GM23338 (cell line): ENCODE data around the gene ZNF287. TPM values are rescaled to one million over a fixed set of nuclear protein-coding genes. Genes with fewer than 3 reads are reported as not detected.

ENCODE experiments used
- ATAC-seq: fragments of 200-7000 bp; cut with Tn5 transposase; 3 replicates; pipeline ENCODE4 v1.9.1; 2020
- DNase-seq: peaks from one replicate; pipeline ENCODE4 v3.0.0-alpha.2; 2015; ENCODE audit warnings: low spot score
- H2AFZ ChIP-seq: fragments of 200-600 bp; sonication (generic); 2 replicates; pipeline ENCODE4 v1.8.0; 2016; ENCODE audit warnings: antibody characterized with exemption, mild to moderate bottlenecking, moderate library complexity
- H3F3A ChIP-seq: fragments of 200-600 bp; sonication (generic); replicated peaks from 2 replicates; pipeline ENCODE4 v1.8.0; 2017; ENCODE audit warnings: antibody characterized with exemption, mixed run types, low read depth
- H3K27ac ChIP-seq: fragments of 200-600 bp; sonication (generic); 2 replicates; pipeline ENCODE4 v1.6.1; 2016; ENCODE audit warnings: low read depth
- H3K27me3 ChIP-seq: fragments of 200-600 bp; sonication (generic); 2 replicates; pipeline ENCODE4 v1.8.0; 2016; ENCODE audit warnings: mild to moderate bottlenecking, mixed run types, moderate library complexity; ENCODE audit not compliant: insufficient read depth
- H3K36me3 ChIP-seq: fragments of 200-600 bp; sonication (generic); 2 replicates; pipeline ENCODE4 v1.8.0; 2016; ENCODE audit warnings: mild to moderate bottlenecking; ENCODE audit not compliant: insufficient read depth
- H3K4me1 ChIP-seq: fragments of 200-600 bp; sonication (generic); 2 replicates; pipeline ENCODE4 v1.8.0; 2016; ENCODE audit warnings: mild to moderate bottlenecking, moderate library complexity; ENCODE audit not compliant: insufficient read depth
- H3K4me2 ChIP-seq: fragments of 200-600 bp; sonication (generic); 2 replicates; pipeline ENCODE4 v1.7.1; 2017; ENCODE audit warnings: mixed run types
- H3K4me3 ChIP-seq: fragments of 200-600 bp; sonication (generic); 2 replicates; pipeline ENCODE4 v1.6.1; 2016; ENCODE audit warnings: mixed run types
- H3K79me2 ChIP-seq: fragments of 200-600 bp; sonication (generic); replicated peaks from 2 replicates; pipeline ENCODE4 v1.8.0; 2017; ENCODE audit warnings: mild to moderate bottlenecking; ENCODE audit not compliant: insufficient read depth
- H3K9me2 ChIP-seq: fragments of 200-600 bp; sonication (generic); 2 replicates; pipeline ENCODE4 v1.8.0; 2017; ENCODE audit not compliant: insufficient read depth
- H4K20me1 ChIP-seq: fragments of 200-600 bp; sonication (generic); replicated peaks from 2 replicates; pipeline ENCODE4 v1.8.0; 2017; ENCODE audit warnings: mild to moderate bottlenecking; ENCODE audit not compliant: insufficient read depth
- H3K27ac Mint-ChIP-seq: 2 replicates; pipeline ENCODE4 v1.8.0; 2020; ENCODE audit warnings: inconsistent platforms, mild to moderate bottlenecking, moderate library complexity, mixed read lengths
- H3K27me3 Mint-ChIP-seq: 3 replicates; pipeline ENCODE4 v1.8.0; 2022; ENCODE audit warnings: low read depth, mild to moderate bottlenecking, moderate library complexity, mixed read lengths, inconsistent platforms; ENCODE audit not compliant: insufficient read depth, poor library complexity
- H3K36me3 Mint-ChIP-seq: 3 replicates; pipeline ENCODE4 v1.8.0; 2021; ENCODE audit warnings: low read depth, mild to moderate bottlenecking, inconsistent platforms, moderate library complexity, mixed read lengths
- H3K4me1 Mint-ChIP-seq: 3 replicates; pipeline ENCODE4 v1.8.0; 2020; ENCODE audit warnings: mild to moderate bottlenecking, inconsistent platforms, mixed read lengths
- H3K4me3 Mint-ChIP-seq: 3 replicates; pipeline ENCODE4 v1.8.0; 2021; ENCODE audit warnings: moderate library complexity, mild to moderate bottlenecking, inconsistent platforms, mixed read lengths
- H3K9me3 Mint-ChIP-seq: 3 replicates; pipeline ENCODE4 v1.8.0; 2020; ENCODE audit warnings: moderate library complexity, mild to moderate bottlenecking, inconsistent platforms, mixed read lengths
- EZH2 ChIP-seq: fragments of 200-600 bp; sonication (generic); IDR thresholded peaks from one replicate; pipeline ENCODE4 v1.8.0; 2017; ENCODE audit warnings: antibody characterized with exemption, mild to moderate bottlenecking, low read depth; ENCODE audit not compliant: unreplicated experiment
- NANOG ChIP-seq: IDR thresholded peaks from 2 replicates; pipeline ENCODE4 v1.6.1; 2016; ENCODE audit warnings: antibody characterized with exemption, borderline replicate concordance
- POLR2AphosphoS5 ChIP-seq: IDR thresholded peaks from 2 replicates; pipeline ENCODE4 v1.6.1; 2016; ENCODE audit warnings: antibody characterized with exemption, low read depth
- STAT1 ChIP-seq: IDR thresholded peaks from one replicate; pipeline ENCODE4 v1.6.1; 2016; ENCODE audit warnings: antibody characterized with exemption; ENCODE audit not compliant: unreplicated experiment
- ZNF331 ChIP-seq: fragments of 250-450 bp; sonication (Bioruptor Pico); IDR thresholded peaks from 2 replicates; pipeline ENCODE4 v1.5.0; 2020; ENCODE audit warnings: low read depth, mild to moderate bottlenecking, moderate library complexity
- polyA plus RNA-seq: library from polyadenylated mRNA; unstranded; fragments of >200 nt; fragmentation: Nextera tagmentation; extraction: Ambion mirVana; gene quantifications from 2 replicates; pipeline ENCODE4 v1.2.1, GENCODE V29; 2016
- total RNA-seq: library from RNA; depleted of rRNA; stranded (reverse); fragments of >200 nt; shearing (Covaris generic); gene quantifications from 2 replicates; pipeline ENCODE4 v1.2.3, GENCODE V29; 2014
- TF ChIP-seq, protein P1 (sequence below): IDR thresholded peaks from one replicate; pipeline ENCODE4 v1.6.1; 2018; ENCODE audit warnings: antibody characterized with exemption; ENCODE audit not compliant: unreplicated experiment
- TF ChIP-seq, protein P2 (sequence below), 2 experiments: fragments of 200-600 bp in 1 of 2; sonication (generic) in 1 of 2; conservative IDR thresholded peaks; 2 replicates each; pipeline versions ENCODE4 v1.5.1 to v1.6.1; 2016 to 2017; ENCODE audit warnings: antibody characterized with exemption in 2 of 2, low read depth in 2 of 2, mild to moderate bottlenecking in 2 of 2, moderate library complexity in 1 of 2

ZNF287 gene
- total and polyA plus RNA-seq, 2 experiments from 2014 or later = 5.1 to 8.0 TPM

DNA sequence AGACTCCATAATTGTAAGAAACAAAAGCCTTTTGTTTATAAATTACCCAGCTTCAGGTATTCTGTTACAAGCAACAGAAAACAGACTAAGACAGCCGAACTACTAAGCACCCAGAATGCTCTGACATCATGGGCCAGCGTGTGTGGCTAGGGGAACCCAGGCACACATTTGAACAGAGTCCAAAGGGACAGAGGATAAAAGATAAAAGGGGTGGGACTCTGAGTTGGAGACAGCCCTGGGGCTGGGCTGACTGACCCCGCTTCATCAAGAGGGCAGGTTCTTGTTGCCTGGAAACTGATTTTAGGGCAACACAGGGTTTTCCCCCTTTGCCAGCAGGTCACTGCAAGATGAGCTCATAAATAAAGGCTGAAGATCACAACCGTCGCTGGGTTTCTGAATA lies 30.5 kb upstream of the ZNF287 start:
- Histone ChIP-seq H3K27ac (no peak overlapping the region), H2AFZ (no peak overlapping the region), H3K4me3 (no peak overlapping the region), H3K36me3 (no peaks in the 10 kb centered on the region), H3K79me2 (no peaks in the 10 kb centered on the region), H4K20me1 (no peaks in the 10 kb centered on the region), H3K4me2 (no peak overlapping the region), H3F3A (no peaks in the 10 kb centered on the region), H3K27me3 (no peaks in the 10 kb centered on the region), H3K4me1 (no peaks in the 10 kb centered on the region), H3K9me2 (no peaks in the 10 kb centered on the region; the same call in 1 of the 2 replicates)
- H3K4me3 Mint-ChIP-seq = no peak overlapping the region
- no peaks in the 10 kb centered on the region for H3K4me1 Mint-ChIP-seq
- H3K27ac Mint-ChIP-seq = no peak overlapping the region
- TF ChIP-seq, protein P1, sequence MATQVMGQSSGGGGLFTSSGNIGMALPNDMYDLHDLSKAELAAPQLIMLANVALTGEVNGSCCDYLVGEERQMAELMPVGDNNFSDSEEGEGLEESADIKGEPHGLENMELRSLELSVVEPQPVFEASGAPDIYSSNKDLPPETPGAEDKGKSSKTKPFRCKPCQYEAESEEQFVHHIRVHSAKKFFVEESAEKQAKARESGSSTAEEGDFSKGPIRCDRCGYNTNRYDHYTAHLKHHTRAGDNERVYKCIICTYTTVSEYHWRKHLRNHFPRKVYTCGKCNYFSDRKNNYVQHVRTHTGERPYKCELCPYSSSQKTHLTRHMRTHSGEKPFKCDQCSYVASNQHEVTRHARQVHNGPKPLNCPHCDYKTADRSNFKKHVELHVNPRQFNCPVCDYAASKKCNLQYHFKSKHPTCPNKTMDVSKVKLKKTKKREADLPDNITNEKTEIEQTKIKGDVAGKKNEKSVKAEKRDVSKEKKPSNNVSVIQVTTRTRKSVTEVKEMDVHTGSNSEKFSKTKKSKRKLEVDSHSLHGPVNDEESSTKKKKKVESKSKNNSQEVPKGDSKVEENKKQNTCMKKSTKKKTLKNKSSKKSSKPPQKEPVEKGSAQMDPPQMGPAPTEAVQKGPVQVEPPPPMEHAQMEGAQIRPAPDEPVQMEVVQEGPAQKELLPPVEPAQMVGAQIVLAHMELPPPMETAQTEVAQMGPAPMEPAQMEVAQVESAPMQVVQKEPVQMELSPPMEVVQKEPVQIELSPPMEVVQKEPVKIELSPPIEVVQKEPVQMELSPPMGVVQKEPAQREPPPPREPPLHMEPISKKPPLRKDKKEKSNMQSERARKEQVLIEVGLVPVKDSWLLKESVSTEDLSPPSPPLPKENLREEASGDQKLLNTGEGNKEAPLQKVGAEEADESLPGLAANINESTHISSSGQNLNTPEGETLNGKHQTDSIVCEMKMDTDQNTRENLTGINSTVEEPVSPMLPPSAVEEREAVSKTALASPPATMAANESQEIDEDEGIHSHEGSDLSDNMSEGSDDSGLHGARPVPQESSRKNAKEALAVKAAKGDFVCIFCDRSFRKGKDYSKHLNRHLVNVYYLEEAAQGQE = no peak
- no peak for ATAC-seq
- H3K27me3 Mint-ChIP-seq = peaks cover 10% of the 10 kb centered on the region
- no peak for DNase-seq
- no peaks in the 10 kb centered on the region for H3K36me3 Mint-ChIP-seq
- peaks cover 14% of the 10 kb centered on the region for H3K9me3 Mint-ChIP-seq

DNA sequence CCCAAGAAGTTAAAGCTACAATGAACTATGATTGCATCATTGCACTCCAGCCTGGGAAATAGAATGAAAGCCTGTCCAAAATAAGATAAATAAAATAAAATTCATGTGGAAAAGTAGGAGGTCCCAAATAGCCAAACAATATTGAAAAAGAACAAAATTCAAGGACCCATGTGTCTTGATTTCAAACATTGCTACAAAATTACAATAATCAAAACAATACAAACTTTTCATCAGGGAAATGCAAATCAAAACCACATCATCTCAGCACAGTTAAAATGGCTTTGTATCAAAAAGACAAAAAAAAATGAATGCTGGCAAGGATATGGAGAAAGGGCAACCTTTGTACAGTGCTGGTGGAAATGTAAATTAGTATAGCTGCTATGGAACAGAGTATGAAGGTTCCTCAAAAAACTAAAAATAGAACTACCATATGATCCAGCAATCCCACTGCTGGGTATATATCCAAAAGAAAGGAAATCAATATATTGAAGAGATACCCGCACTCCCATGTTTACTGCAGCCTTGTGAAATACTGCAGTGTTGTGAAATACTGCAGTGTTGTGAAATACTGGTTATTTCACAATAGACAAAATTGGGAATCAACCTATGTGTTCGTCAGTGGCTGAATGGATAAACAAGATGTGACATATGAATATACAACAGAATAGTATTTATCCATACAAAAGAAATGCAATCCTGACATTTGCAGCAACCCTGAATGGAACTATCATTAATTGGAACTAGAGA lies 24.5 kb upstream of the ZNF287 start:
- DNase-seq = no peak
- Histone ChIP-seq H3F3A (peaks cover 4% of the 10 kb centered on the region; the same call in 1 of the 2 replicates), H3K27ac (no peak overlapping the region), H3K79me2 (no peaks in the 10 kb centered on the region), H3K27me3 (peaks cover 4% of the 10 kb centered on the region), H3K9me2 (no peaks in the 10 kb centered on the region; the same call in 1 of the 2 replicates), H3K4me2 (no peak overlapping the region), H3K4me1 (no peaks in the 10 kb centered on the region; the same call in 1 of the 2 replicates), H4K20me1 (no peaks in the 10 kb centered on the region), H2AFZ (no peak overlapping the region), H3K4me3 (no peak overlapping the region), H3K36me3 (no peaks in the 10 kb centered on the region; the same call in 1 of the 2 replicates)
- Mint-ChIP-seq H3K4me3 (no peak overlapping the region), H3K36me3 (peaks cover 9% of the 10 kb centered on the region; the same call in 2 of the 3 replicates), H3K27ac (no peak overlapping the region), H3K4me1 (no peaks in the 10 kb centered on the region), H3K27me3 (peaks cover 15% of the 10 kb centered on the region), H3K9me3 (peaks cover 23% of the 10 kb centered on the region)
- TF ChIP-seq, protein P2, sequence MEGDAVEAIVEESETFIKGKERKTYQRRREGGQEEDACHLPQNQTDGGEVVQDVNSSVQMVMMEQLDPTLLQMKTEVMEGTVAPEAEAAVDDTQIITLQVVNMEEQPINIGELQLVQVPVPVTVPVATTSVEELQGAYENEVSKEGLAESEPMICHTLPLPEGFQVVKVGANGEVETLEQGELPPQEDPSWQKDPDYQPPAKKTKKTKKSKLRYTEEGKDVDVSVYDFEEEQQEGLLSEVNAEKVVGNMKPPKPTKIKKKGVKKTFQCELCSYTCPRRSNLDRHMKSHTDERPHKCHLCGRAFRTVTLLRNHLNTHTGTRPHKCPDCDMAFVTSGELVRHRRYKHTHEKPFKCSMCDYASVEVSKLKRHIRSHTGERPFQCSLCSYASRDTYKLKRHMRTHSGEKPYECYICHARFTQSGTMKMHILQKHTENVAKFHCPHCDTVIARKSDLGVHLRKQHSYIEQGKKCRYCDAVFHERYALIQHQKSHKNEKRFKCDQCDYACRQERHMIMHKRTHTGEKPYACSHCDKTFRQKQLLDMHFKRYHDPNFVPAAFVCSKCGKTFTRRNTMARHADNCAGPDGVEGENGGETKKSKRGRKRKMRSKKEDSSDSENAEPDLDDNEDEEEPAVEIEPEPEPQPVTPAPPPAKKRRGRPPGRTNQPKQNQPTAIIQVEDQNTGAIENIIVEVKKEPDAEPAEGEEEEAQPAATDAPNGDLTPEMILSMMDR (conservative IDR thresholded peaks at IDR 0.05; ENCODE audit: low read depth in 2 of 2) = no peak
- TF ChIP-seq, protein P1 = no peak
- TF ChIP-seq ZNF331 = no peak
- TF ChIP-seq STAT1 = no peak
- TF ChIP-seq EZH2 = no peak
- TF ChIP-seq NANOG = no peak
- TF ChIP-seq POLR2AphosphoS5 = no peak
- no peak for ATAC-seq
